Vagina (tissue), 2 donors: ENCODE results near the gene ZNF772. TPM values are rescaled to one million over a fixed set of nuclear protein-coding genes. Genes with fewer than 3 reads are reported as not detected.

Experiments
- DNase-seq, 2 donors: peaks; one replicate each; pipeline ENCODE4 v3.0.0-alpha.2; 2017; ENCODE audit errors: extremely low spot score in 2 of 2
- H3K27ac ChIP-seq: fragments of 200-600 bp; sonication (generic); one replicate; pipeline ENCODE4 v1.5.1; 2019
- H3K27me3 ChIP-seq: fragments of 200-600 bp; sonication (generic); one replicate; pipeline ENCODE4 v1.5.1; 2019
- H3K36me3 ChIP-seq, 2 donors: fragments of 200-600 bp; sonication (generic); one replicate each; pipeline ENCODE4 v1.5.1; 2017 to 2019
- H3K4me1 ChIP-seq: fragments of 200-600 bp; sonication (generic); one replicate; pipeline ENCODE4 v1.5.1; 2019
- H3K4me3 ChIP-seq, 2 donors: fragments of 200-600 bp; sonication (generic); 1 replicate in 1 of 2; 2 replicates in 1 of 2; pipeline ENCODE4 v1.5.1; 2016 to 2019
- H3K9me3 ChIP-seq: fragments of 200-600 bp; sonication (generic); one replicate; pipeline ENCODE4 v1.5.1; 2019
- POLR2A ChIP-seq, 2 donors: fragments of 450-650 bp; IDR thresholded peaks; one replicate each; pipeline ENCODE4 v1.6.1; 2017; ENCODE audit warnings: antibody characterized with exemption in 2 of 2, mild to moderate bottlenecking in 2 of 2, moderate library complexity in 2 of 2
- POLR2AphosphoS5 ChIP-seq, 2 donors: sonication (generic); formaldehyde crosslinking; IDR thresholded peaks; one replicate each; pipeline ENCODE4 v1.9.0; 2017; ENCODE audit warnings: antibody characterized with exemption in 2 of 2, mild to moderate bottlenecking in 2 of 2, low read depth in 1 of 2; ENCODE audit not compliant: insufficient read depth in 1 of 2
- intact Hi-C: fragments of 100-400 bp; cut with DNase I; formaldehyde crosslinking; loops from one replicate; pipeline ENCODE4 v1.15.1; 2023
- small RNA-seq: library from RNA; depleted of rRNA; stranded (forward); fragments of <200 nt; gene quantifications from one replicate; pipeline ENCODE3, GENCODE V24; 2016
- total RNA-seq: library from RNA; depleted of rRNA; stranded (reverse); fragments of >200 nt; gene quantifications from one replicate; pipeline ENCODE4 v1.2.3, GENCODE V29; 2016
- TF ChIP-seq, protein P1 (sequence below), 3 experiments: fragments of 450-650 bp in 2 of 3; fragments of 200-600 bp in 1 of 3; sonication (generic) in 1 of 3; IDR thresholded peaks; one replicate each; pipeline ENCODE4 v1.5.1; 2017 to 2019; ENCODE audit warnings: antibody characterized with exemption in 3 of 3, mild to moderate bottlenecking in 2 of 3, moderate library complexity in 2 of 3

The ZNF772 gene
- total RNA-seq, 1 donor from 2014 or later, result 6.9 TPM

DNA sequence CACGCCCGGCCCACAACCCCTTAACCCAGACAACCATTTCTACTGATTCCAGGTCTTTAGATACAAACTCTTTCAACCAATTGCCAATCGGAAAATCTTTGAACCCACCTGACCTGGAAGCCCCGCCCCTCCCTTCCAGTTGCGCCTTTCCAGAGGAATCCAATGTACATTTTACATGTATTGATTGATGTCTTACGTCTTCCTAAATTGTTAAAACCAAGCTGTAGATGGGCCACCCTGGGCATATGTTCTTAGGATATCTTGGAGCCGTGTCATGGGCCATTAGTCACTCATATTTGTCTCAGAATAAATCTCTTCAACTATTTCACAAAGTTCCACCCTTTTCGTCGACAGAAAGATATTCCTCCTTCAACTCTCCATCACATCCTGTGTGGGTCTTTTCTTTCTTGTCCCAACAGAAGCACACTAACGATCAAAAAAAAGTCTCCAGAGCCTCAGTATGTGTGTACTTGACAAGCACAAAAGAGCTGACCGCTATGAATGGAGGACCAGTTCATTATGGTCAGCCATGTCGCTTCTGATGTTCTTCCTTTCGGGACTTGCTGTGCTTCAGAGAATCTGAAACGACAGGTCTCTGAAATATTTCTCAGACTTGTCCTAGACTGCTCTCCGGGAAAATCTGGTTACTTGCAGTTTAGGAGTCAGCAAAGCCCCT, 42.8 kb downstream of the ZNF772 start:
- no peaks in the 10 kb centered on the region for H3K27me3 ChIP-seq
- DNase-seq, result no peak
- intact Hi-C loops, result no loop called here
- no peak for TF ChIP-seq POLR2AphosphoS5 (IDR thresholded peaks at IDR 0.05; ENCODE audit: insufficient read depth in 1 of 2, low read depth in 1 of 2)
- TF ChIP-seq, protein P1, sequence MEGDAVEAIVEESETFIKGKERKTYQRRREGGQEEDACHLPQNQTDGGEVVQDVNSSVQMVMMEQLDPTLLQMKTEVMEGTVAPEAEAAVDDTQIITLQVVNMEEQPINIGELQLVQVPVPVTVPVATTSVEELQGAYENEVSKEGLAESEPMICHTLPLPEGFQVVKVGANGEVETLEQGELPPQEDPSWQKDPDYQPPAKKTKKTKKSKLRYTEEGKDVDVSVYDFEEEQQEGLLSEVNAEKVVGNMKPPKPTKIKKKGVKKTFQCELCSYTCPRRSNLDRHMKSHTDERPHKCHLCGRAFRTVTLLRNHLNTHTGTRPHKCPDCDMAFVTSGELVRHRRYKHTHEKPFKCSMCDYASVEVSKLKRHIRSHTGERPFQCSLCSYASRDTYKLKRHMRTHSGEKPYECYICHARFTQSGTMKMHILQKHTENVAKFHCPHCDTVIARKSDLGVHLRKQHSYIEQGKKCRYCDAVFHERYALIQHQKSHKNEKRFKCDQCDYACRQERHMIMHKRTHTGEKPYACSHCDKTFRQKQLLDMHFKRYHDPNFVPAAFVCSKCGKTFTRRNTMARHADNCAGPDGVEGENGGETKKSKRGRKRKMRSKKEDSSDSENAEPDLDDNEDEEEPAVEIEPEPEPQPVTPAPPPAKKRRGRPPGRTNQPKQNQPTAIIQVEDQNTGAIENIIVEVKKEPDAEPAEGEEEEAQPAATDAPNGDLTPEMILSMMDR (IDR thresholded peaks at IDR 0.05), result no peak
- no peak for TF ChIP-seq POLR2A (IDR thresholded peaks at IDR 0.05)
- peak overlapping the region; percentile 69 to 84 for H3K4me3 ChIP-seq
- peaks cover 0 to 19% of the 10 kb centered on the region in 2 donors for H3K36me3 ChIP-seq
- peaks cover 20% of the 10 kb centered on the region for H3K4me1 ChIP-seq
- no peak overlapping the region for H3K27ac ChIP-seq
- peaks cover 12% of the 10 kb centered on the region for H3K9me3 ChIP-seq

DNA sequence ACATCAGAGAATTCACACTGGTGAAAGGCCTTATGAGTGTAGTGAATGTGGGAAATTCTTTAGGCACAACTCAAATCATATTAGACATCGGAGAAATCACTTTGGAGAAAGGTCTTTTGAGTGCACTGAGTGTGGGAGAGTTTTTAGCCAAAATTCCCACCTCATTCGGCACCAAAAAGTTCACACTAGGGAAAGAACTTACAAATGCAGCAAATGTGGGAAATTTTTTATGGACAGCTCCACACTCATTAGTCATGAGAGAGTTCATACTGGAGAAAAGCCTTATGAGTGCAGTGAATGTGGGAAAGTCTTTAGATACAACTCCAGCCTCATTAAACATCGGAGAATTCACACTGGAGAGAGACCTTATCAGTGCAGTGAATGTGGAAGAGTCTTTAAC, 56.3 kb downstream of the ZNF772 start:
- Histone ChIP-seq H3K4me3 (peak overlapping the region in 1 of 2 donors; percentile 6), H3K27ac (no peak overlapping the region), H3K27me3 (no peaks in the 10 kb centered on the region), H3K9me3 (peaks cover 63% of the 10 kb centered on the region), H3K4me1 (no peaks in the 10 kb centered on the region), H3K36me3 (peaks cover 8 to 62% of the 10 kb centered on the region in 2 donors)
- DNase-seq, result no peak
- intact Hi-C loops, result no loop called here
- TF ChIP-seq, protein P1 (IDR thresholded peaks at IDR 0.05), result no peak
- TF ChIP-seq POLR2AphosphoS5 (IDR thresholded peaks at IDR 0.05; ENCODE audit: insufficient read depth in 1 of 2, low read depth in 1 of 2) (no peak), POLR2A (IDR thresholded peaks at IDR 0.05) (no peak)

DNA sequence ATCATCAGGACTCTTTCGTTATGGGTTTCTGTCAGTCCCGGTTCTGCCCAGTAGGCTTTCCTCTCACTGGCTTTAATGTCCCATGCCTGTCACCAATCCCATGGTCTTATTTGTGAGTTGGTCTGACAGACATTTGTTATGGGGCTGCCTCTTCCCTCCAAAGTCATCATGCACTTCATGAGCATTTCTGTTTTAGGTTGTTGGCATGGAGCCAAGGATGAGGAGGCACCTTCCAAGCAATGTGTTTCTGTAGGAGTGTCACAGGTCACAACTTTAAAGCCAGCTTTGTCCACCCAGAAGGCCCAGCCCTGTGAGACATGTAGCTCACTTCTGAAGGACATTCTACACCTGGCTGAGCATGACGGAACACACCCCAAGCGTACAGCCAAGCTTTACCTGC, 57.9 kb downstream of the ZNF772 start:
- H3K27me3 ChIP-seq, result no peaks in the 10 kb centered on the region
- TF ChIP-seq, protein P1 (IDR thresholded peaks at IDR 0.05), result no peak
- H3K36me3 ChIP-seq, result peaks cover 8 to 78% of the 10 kb centered on the region in 2 donors
- DNase-seq, result no peak
- intact Hi-C loops, result no loop called here
- no peak overlapping the region for H3K4me3 ChIP-seq
- H3K9me3 ChIP-seq, result peaks cover 63% of the 10 kb centered on the region
- H3K4me1 ChIP-seq, result no peaks in the 10 kb centered on the region
- H3K27ac ChIP-seq, result no peak overlapping the region

Small RNA genes lying within 50 kb of the gene (small RNA-seq; reads per million reads assigned to genes)
- gene VN1R107P, result not detected

Other genes with a start within 250 kb of the ZNF772 start
- 0.74 TPM for gene AURKC, start 246.5 kb downstream of the ZNF772 start, total RNA-seq
- 18.2 TPM for gene ZNF805, start 236.9 kb downstream of the ZNF772 start, total RNA-seq
- gene ZNF460, start 197.1 kb downstream of the ZNF772 start, total RNA-seq, result 76.1 TPM
- 6.9 TPM for gene ZNF543, start 157.1 kb downstream of the ZNF772 start, total RNA-seq
- 5.9 TPM for gene ZNF304, start 126.3 kb downstream of the ZNF772 start, total RNA-seq
- 8.6 TPM for gene TRAPPC2B, start 114.0 kb downstream of the ZNF772 start, total RNA-seq
- gene ZNF547, start 114.0 kb downstream of the ZNF772 start, total RNA-seq, result 3.2 TPM
- 17.2 TPM for gene ZNF548, start 87.7 kb downstream of the ZNF772 start, total RNA-seq
- gene ZNF17, start 66.4 kb downstream of the ZNF772 start, total RNA-seq, result 18.4 TPM
- 5.2 TPM for gene ZNF749, start 42.2 kb downstream of the ZNF772 start, total RNA-seq
- 0.49 TPM for gene VN1R1, start 20.4 kb downstream of the ZNF772 start, total RNA-seq
- gene ZNF419, start 10.2 kb upstream of the ZNF772 start, total RNA-seq, result 16.0 TPM
- 13.8 TPM for gene ZNF773, start 22.4 kb upstream of the ZNF772 start, total RNA-seq
- gene ZNF549, start 49.8 kb upstream of the ZNF772 start, total RNA-seq, result 4.9 TPM
- 8.1 TPM for gene ZNF550, start 82.3 kb upstream of the ZNF772 start, total RNA-seq
- 3.9 TPM for gene ZNF416, start 101.3 kb upstream of the ZNF772 start, total RNA-seq
- gene ZIK1, start 106.6 kb upstream of the ZNF772 start, total RNA-seq, result 4.4 TPM
- gene ZNF530, start 122.3 kb upstream of the ZNF772 start, total RNA-seq, result 0.74 TPM
- gene ZNF134, start 136.7 kb upstream of the ZNF772 start, total RNA-seq, result 9.1 TPM
- 7.1 TPM for gene ZNF211, start 155.6 kb upstream of the ZNF772 start, total RNA-seq
- not detected for gene ZSCAN4, start 191.4 kb upstream of the ZNF772 start, total RNA-seq
- gene ZNF551, start 204.4 kb upstream of the ZNF772 start, total RNA-seq, result 16.9 TPM
- 2.2 TPM for gene ZNF154, start 231.6 kb upstream of the ZNF772 start, total RNA-seq